ENCODE data around the gene LCN12. TPM values are rescaled to one million over a fixed set of nuclear protein-coding genes. Genes with fewer than 3 reads are reported as not detected.
A peak's percentile ranks its signal among the peaks of the same experiment; 100 is the strongest.

Gene LCN12
- polyA plus RNA-seq, 1 of the 3 experiments (the other 2 are of a cell fraction), result 0.87 TPM

DNA sequence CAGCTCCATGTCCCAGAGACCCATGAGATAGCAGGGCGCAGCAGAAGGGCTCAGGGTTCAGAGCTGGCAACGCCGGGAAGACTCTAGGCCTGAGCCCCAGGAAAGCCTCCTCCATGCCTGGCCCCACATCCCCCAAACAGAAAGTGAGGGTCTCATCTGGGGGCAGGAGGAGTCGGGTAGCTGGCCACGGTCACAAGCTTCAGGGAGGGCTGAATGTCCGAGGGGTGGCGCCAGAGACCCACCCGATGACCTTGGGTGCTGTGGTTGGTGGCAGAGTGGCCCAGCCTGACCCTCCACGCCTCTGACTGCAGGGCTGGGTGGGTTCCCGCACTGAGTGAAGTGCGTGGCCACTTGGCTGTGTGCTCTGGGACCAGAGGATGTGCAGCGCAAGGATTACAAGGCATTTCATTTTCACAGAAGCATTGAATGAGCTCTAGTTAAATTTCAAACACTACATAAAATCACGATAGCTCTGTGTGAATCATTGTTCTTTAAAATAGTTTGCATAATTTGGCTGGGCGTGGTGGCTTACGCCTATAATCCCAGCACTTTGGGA is 4.0 kb upstream of the LCN12 start:
- ChIA-PET POLR2A (interaction anchor here (1.2 to 1.5 kb wide), 3 partner anchors 45 to 87 kb away, joined by 5 to 13 read pairs (median 7); partner anchors contain the start of gene PAXX), CTCF (interaction anchor here (0.6 to 13.2 kb wide), 35 partner anchors 10 to 279 kb away, joined by 3 to 350 read pairs (median 5); partner anchors contain the start of genes ABCA2, CLIC3, FUT7 and NPDC1)
- Histone ChIP-seq H3K27ac (ENCODE audit: low read depth in 2 of 2, low read length in 1 of 2) (no peak overlapping the region), H3K4me1 (ENCODE audit: control insufficient read depth in 1 of 2, insufficient read depth in 2 of 2, low read depth in 1 of 2, low read length in 1 of 2) (peaks cover 0 to 38% of the 10 kb centered on the region in 2 experiments; a peak in 2 of 4 replicates), H3K27me3 (ENCODE audit: insufficient read depth) (no peaks in the 10 kb centered on the region), H3K4me2 (no peak overlapping the region), H3K36me3 (replicated peaks in 1 of 2; ENCODE audit: control insufficient read depth in 1 of 2, insufficient read depth in 2 of 2, low read length in 1 of 2) (no peaks in the 10 kb centered on the region), H4K20me1 (ENCODE audit: insufficient read depth) (peaks cover 7% of the 10 kb centered on the region), H3K4me3 (ENCODE audit: low read depth in 2 of 2, low read length in 1 of 2) (no peak overlapping the region), H3K79me2 (ENCODE audit: insufficient read depth) (peaks cover 13% of the 10 kb centered on the region), H2AFZ (ENCODE audit: low read depth) (no peak overlapping the region), H3K9ac (no peak overlapping the region), H3K9me3 (no peaks in the 10 kb centered on the region), H3F3A (replicated peaks; ENCODE audit: insufficient read depth) (no peaks in the 10 kb centered on the region), H3K9me2 (no peaks in the 10 kb centered on the region)
- DNase-seq, result peak; percentile 78
- 72% methylated on average over 4 of the region's 15 CpGs for WGBS (ENCODE audit: low lambda C conversion rate)
- TF ChIP-seq GATA2 (CRISPR knock-in tag; IDR thresholded peaks at IDR 0.05) (no peak), CTCF (IDR thresholded peaks at IDR 0.05) (peak; percentile 50), NRF1 (IDR thresholded peaks at IDR 0.05; ENCODE audit: low read depth, low read length) (no peak), RAD21 (IDR thresholded peaks at IDR 0.05; ENCODE audit: low read length) (peak; percentile 78), SMC3 (IDR thresholded peaks at IDR 0.05; ENCODE audit: low read depth, low read length) (peak; percentile 66)

GRCh38 chr9:136949239-136949816 is 2.7 kb upstream of the LCN12 start:
- Histone ChIP-seq H3K4me2 (peak overlapping the region; percentile 97), H3K79me2 (ENCODE audit: insufficient read depth) (no peaks in the 10 kb centered on the region), H3K4me3 (ENCODE audit: low read depth in 2 of 2, low read length in 1 of 2) (peak overlapping the region; percentile 62 to 67), H3K27ac (ENCODE audit: low read depth in 2 of 2, low read length in 1 of 2) (peak overlapping the region in 1 of 2 experiments; percentile 94; a peak in 2 of 4 replicates), H3K27me3 (ENCODE audit: insufficient read depth) (no peaks in the 10 kb centered on the region), H2AFZ (ENCODE audit: low read depth) (peak overlapping the region; percentile 51; the same call in 1 of the 2 replicates), H3K9ac (no peak overlapping the region), H3F3A (replicated peaks; ENCODE audit: insufficient read depth) (no peaks in the 10 kb centered on the region), H3K9me3 (no peaks in the 10 kb centered on the region), H3K36me3 (replicated peaks in 1 of 2; ENCODE audit: control insufficient read depth in 1 of 2, insufficient read depth in 2 of 2, low read length in 1 of 2) (no peaks in the 10 kb centered on the region), H3K4me1 (ENCODE audit: control insufficient read depth in 1 of 2, insufficient read depth in 2 of 2, low read depth in 1 of 2, low read length in 1 of 2) (peaks cover 0 to 33% of the 10 kb centered on the region in 2 experiments; a peak in 2 of 4 replicates), H4K20me1 (ENCODE audit: insufficient read depth) (no peaks in the 10 kb centered on the region), H3K9me2 (no peaks in the 10 kb centered on the region)
- CTCF ChIA-PET, result interaction anchor here (0.6 to 13.2 kb wide), 4 partner anchors 10 to 162 kb away, joined by 3 to 350 read pairs (median 8); partner anchors contain the start of genes ABCA2, FUT7 and NPDC1
- DNase-seq, result no peak
- 25% methylated on average over 20 of the region's 22 CpGs for WGBS (ENCODE audit: low lambda C conversion rate)
- TF ChIP-seq FOXJ3 (CRISPR knock-in tag; IDR thresholded peaks at IDR 0.05), result no peak
- POLR2A ChIA-PET, result interaction anchor here (0.6 kb wide), 1 partner anchor 26 kb away, joined by 3 read pairs; no protein-coding TSS in a partner anchor

Data from SK-N-SH (cell line).